ENCODE results near the gene RHBG. TPM values are rescaled to one million over a fixed set of nuclear protein-coding genes. Genes with fewer than 3 reads are reported as not detected.
A peak's percentile ranks its signal among the peaks of the same experiment; 100 is the strongest.
"Not testable (repeated sequence)": the region's sequence is repeated elsewhere in the genome, so short reads cannot be mapped to it uniquely, and the experiment has no call there.

The RHBG gene
- total RNA-seq, 2 experiments from 2014 or later = not detected

DNA sequence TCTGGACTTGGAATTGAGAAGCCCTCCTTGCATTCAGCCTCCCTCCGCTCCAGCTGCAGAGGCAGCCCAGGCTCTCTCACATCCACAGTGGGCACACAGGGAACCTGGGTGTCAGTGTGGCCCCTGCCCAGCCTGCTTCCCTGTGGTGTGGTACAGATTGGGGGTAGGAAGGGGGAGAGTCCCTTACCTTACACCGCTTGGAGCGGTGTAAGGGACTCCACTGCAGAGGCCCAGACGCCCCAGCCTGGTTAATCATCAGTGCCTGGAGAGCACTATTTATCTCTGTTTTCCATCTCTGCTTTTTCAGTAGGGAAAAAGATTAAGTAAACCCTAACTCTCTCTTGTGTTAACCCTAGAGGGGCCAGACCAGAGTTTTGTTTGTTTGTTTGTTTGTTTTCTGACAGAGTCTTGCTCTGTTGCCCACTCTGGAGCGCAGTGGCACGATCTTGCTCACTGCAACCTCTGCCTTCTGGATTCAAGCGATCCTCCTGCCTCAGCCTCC lies 803 bp upstream of the RHBG start:
- Mint-ChIP-seq H3K4me3 (no peak overlapping the region), H3K9me3 (no peaks in the 10 kb centered on the region), H3K27ac (no peak overlapping the region), H3K27me3 (peaks cover 79% of the 10 kb centered on the region), H3K36me3 (no peaks in the 10 kb centered on the region), H3K4me1 (peaks cover 4% of the 10 kb centered on the region)
- DNase-seq (no peak), ATAC-seq (ENCODE audit: low read depth) (no peak)
- POLR2A ChIA-PET = no interaction called here

DNA sequence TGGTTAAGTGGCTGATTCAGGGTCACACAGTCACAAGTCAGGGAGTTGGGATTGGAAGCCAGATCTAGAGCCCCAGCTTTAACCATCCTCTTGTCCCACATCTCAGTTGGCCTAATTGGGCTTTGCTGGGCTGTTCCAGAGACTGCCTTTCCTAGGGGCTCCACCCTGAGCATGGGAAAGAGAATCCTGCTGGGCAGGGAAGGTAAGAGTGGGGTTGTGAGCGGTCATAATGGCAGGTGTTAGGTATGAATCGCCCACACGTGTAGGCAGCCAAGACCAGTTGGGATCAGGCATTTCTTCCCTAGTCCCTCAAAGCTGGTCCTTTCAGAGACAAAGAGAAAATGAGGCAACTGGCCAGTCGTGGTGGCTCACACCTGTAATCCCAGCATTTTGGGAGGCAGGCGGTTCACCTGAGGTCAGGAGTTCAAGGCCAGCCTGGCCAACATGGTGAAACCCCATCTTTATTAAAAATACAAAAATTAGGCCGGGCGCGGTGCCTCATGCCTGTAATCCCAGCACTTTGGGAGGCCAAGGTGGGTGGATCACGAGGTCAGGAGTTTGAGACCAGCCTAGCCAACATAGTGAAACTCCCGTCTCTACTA lies 775 bp downstream of the RHBG start:
- H3K4me1 Mint-ChIP-seq; POLR2A ChIA-PET; H3K9me3 Mint-ChIP-seq; H3K4me3 Mint-ChIP-seq; H3K27ac Mint-ChIP-seq; ATAC-seq (ENCODE audit: low read depth); DNase-seq; H3K36me3 Mint-ChIP-seq: not testable (repeated sequence)
- peaks cover 79% of the 10 kb centered on the region for H3K27me3 Mint-ChIP-seq

DNA sequence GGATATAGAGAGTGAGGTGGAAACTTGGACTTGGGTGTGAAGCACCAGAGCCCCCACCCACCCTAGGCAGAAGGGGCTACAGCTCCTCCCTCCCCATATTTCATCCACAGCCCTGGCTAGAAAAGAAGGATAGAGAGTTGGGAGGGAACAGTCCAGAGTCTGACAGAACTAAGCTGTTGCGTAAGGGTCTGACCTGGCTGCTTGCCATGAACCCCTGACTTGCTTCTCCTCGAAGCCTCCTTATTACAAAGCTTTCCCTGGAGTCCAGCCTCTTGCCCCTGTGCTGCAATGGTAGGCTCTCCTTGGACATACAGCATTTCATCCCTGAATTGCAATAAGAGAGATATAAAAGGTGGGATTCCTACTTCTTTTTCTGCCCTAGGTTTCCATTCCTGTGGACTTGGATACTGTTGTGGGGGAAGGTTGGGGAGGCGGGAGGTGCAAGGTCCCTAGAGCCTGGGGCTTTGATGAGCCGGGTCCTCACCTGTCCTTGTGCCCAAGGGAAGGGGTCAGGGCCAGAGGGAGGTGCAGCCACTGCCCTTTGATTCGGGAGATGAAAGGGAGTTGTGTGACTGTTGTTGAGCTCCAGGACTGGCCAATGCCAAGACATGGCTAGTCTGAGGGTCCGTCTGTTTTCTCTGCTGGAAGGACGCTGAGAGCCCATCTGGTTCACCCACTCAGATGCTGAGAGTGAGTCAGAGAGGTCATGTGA lies 2.7 kb downstream of the RHBG start:
- no peaks in the 10 kb centered on the region for H3K9me3 Mint-ChIP-seq
- H3K4me3 Mint-ChIP-seq = no peak overlapping the region
- DNase-seq = no peak
- peaks cover 4% of the 10 kb centered on the region for H3K4me1 Mint-ChIP-seq
- ATAC-seq (ENCODE audit: low read depth) = no peak
- H3K27me3 Mint-ChIP-seq = peaks cover 70% of the 10 kb centered on the region
- POLR2A ChIA-PET = no interaction called here
- no peaks in the 10 kb centered on the region for H3K36me3 Mint-ChIP-seq
- no peak overlapping the region for H3K27ac Mint-ChIP-seq

DNA sequence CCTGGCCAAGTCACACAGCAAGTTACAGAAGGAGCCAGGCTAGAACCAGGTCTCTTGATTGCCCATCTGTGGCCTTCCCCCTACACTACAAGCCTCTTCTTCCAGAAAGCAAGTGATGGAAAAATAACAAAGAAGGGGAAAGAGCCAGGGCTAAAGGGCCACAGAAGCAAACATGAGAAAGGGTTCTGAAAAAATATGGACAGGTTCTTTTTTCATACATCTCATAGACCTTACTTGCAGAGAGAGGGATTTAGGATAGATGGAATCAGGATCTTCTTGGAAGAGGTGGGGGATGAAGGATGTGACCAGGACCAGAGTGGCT lies 3.2 kb downstream of the RHBG start:
- Mint-ChIP-seq H3K27ac (no peak overlapping the region), H3K36me3 (no peaks in the 10 kb centered on the region), H3K9me3 (no peaks in the 10 kb centered on the region), H3K27me3 (peaks cover 69% of the 10 kb centered on the region), H3K4me1 (peaks cover 4% of the 10 kb centered on the region), H3K4me3 (no peak overlapping the region)
- POLR2A ChIA-PET = no interaction called here
- DNase-seq = no peak
- ATAC-seq (ENCODE audit: low read depth) = no peak

DNA sequence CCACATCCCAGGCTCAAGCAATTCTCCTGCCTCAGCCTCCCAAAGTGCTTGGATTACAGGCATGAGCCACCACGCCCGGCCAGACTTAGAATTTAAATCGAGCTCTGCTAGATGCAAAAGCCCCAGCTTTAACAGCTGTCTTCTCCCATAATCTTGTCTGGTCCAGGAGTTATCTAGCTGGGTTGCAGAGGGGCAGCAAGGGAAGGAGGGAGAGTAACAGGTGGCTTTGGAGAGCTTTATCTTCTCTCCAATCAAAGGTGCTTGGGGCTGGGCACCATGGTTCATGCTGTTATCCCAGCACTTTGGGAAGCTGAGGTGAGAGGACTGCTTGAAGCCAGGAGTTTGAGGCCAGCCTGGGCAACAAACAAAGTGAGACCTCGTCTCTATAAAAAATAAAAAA lies 3.9 kb downstream of the RHBG start:
- Mint-ChIP-seq H3K36me3 (no peaks in the 10 kb centered on the region), H3K27ac (no peak overlapping the region), H3K9me3 (no peaks in the 10 kb centered on the region), H3K4me3 (no peak overlapping the region), H3K4me1 (peaks cover 4% of the 10 kb centered on the region), H3K27me3 (peaks cover 64% of the 10 kb centered on the region)
- no peak for ATAC-seq (ENCODE audit: low read depth)
- POLR2A ChIA-PET = no interaction called here
- no peak for DNase-seq

DNA sequence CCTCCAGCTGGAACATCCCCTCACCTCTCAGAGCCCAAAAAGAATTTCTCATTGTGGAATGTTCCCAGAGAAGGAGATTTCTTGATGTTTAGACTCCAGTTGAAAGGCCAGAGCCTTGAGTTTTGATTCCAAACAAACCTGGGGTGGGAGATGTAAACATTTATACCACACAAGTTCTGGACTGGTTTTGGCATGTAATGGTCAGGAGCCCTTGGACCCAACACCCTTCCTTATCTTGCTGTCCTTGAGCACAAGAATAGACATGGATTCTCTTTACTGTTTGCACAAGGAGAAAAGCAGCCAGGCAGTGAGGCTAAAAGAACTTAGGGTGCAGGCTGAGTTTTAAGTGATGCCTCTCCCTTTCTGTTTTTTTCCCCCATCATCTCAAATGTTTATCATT lies 4.5 kb downstream of the RHBG start:
- POLR2A ChIA-PET = no interaction called here
- Mint-ChIP-seq H3K4me3 (no peak overlapping the region), H3K27ac (no peak overlapping the region), H3K27me3 (peaks cover 57% of the 10 kb centered on the region), H3K36me3 (no peaks in the 10 kb centered on the region), H3K4me1 (peaks cover 4% of the 10 kb centered on the region), H3K9me3 (no peaks in the 10 kb centered on the region)
- no peak for ATAC-seq (ENCODE audit: low read depth)
- DNase-seq = no peak

DNA sequence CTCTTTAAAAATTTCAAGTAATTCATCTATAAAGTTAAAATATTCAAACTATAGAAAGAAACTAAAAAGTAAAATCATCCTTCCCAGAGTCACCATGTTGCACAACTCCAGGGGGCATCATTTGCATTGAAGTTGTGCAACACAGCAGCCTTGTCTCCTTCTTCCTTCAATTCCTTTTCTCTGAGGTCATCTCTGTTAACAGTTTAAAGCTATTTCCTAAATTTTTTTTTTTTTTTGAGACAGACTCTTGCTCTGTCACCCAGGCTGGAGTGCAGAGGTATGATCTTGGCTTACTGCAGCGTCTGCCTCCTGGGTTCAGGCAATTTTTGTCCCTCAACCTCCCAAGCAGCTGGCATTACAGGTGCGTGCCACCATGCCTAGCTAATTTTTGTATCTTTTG lies 7.1 kb downstream of the RHBG start:
- Mint-ChIP-seq H3K9me3 (no peaks in the 10 kb centered on the region), H3K27ac (no peak overlapping the region), H3K27me3 (peaks cover 40% of the 10 kb centered on the region), H3K4me3 (no peak overlapping the region), H3K4me1 (no peaks in the 10 kb centered on the region), H3K36me3 (no peaks in the 10 kb centered on the region)
- no peak for ATAC-seq (ENCODE audit: low read depth)
- DNase-seq = no peak
- POLR2A ChIA-PET = no interaction called here

DNA sequence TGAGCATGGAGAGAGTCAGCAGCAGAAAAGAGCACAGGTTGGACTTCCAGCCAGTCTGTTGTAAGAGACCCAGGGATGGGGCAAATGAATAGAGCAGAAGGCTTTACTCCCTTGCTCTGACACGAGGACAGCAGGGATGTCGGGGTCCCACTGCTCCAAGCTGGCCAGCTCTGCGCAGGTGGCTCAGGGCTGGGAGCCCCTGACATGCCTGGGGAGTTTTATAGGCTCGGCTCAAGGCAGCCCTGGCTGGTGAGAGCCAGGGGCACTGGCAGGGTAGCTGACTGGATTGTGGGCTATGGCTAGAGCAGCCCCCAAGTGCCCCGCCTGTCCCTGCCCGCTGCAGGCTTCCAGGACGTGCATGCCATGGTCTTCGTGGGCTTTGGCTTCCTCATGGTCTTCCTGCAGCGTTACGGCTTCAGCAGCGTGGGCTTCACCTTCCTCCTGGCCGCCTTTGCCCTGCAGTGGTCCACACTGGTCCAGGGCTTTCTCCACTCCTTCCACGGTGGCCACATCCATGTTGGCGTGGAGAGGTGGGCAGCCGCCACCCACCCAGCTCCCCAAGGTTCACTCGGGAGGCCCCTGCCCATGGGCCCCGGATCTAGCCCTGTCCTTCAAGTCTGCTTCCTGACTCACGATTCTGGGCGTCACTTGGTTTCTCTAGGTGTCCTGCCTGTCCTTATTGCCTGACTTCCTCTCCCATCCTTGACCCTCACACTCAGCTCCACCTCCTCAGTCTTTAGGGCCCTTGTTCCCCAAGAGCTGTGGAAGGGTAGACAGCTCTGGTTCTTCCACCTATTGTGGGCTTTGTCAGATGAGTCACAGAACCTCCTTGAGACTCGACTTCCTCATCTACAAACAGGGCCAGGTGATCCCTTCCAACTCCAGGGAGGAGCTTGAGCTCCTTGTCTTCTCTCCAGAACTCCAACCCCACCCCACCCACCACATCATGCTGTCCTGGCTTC lies 8.2 kb downstream of the RHBG start:
- POLR2A ChIA-PET = no interaction called here
- Mint-ChIP-seq H3K27ac (no peak overlapping the region), H3K36me3 (no peaks in the 10 kb centered on the region), H3K9me3 (no peaks in the 10 kb centered on the region), H3K27me3 (peaks cover 30% of the 10 kb centered on the region), H3K4me1 (no peaks in the 10 kb centered on the region), H3K4me3 (no peak overlapping the region)
- no peak for DNase-seq
- no peak for ATAC-seq (ENCODE audit: low read depth)

DNA sequence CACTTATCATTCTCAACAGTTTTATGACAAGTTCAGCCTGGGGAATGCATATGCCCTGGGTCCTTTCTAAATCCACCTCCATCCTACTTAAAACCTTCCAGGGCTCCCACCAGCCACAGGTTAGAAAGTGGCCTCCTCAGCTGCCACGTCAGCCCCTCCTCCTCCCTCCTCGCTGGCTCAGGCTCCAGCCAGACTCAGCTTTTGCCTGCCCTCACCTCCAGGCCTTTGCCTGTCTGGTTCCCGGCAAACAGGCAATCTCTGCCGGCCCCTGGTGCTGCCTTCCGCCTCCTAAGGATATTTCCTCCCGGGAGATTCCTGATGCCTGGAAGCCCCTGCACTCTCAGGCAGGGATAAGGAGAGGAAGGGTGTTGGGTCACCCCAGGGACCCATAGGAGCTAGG lies 9.5 kb downstream of the RHBG start:
- Mint-ChIP-seq H3K36me3 (no peaks in the 10 kb centered on the region), H3K9me3 (no peaks in the 10 kb centered on the region), H3K27me3 (peaks cover 18% of the 10 kb centered on the region), H3K4me1 (no peaks in the 10 kb centered on the region), H3K27ac (no peak overlapping the region), H3K4me3 (no peak overlapping the region)
- DNase-seq = no peak
- no peak for ATAC-seq (ENCODE audit: low read depth)
- POLR2A ChIA-PET = no interaction called here

DNA sequence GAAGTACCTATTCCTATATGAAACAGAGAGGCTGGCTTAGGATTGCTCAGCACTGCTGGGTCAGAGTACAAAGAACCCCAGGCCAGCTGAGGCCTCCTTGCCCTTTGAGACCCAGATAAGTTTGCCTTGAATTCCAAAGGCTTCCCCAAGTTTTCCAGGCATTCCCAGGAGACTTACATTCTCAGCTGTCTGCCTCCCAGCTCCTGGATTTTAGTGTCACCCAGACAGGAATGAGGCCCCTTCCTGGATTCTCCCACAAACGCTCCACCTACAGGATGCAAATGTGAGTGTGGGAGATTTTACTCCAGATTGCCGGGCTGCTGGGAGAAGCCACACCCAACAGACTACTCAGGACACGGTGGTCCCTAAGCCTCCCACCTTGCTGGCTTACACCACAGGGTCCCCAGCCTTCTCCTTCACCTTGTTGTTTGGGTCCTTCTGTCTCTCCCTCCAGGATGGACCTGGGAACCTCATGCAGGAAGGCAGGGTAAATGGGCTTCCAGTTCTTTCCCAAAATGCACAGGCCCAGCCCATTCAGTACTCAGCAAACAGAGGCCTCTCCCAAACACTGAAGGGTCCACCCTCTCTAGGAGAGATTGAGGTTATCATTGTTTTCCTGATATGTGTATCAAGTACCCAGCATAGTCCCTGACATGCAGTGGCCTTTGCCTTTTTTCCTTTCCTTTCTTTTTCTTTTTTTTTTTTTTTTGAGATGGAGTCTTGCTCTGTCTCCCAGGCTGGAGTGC lies 10.6 kb downstream of the RHBG start:
- Mint-ChIP-seq H3K9me3 (no peaks in the 10 kb centered on the region), H3K4me1 (no peaks in the 10 kb centered on the region)
- POLR2A ChIA-PET = no interaction called here

DNA sequence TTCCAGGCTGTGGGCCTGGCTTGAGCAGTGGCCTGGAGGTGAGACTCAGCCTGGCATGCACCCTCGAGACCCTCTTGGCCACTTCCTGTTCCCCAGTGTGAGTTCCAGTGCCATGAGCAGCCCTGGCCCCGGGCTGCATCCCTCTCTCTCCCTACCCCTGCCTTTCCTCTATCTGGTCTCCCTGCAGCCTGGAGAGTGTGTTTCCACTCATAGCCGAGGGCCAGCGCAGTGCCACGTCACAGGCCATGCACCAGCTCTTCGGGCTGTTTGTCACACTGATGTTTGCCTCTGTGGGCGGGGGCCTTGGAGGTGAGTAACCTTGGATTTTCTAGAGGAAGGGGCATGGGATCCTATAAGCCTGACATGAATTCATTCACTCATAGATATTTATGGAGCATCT lies 13.6 kb downstream of the RHBG start:
- H3K4me1 Mint-ChIP-seq = peaks cover 5% of the 10 kb centered on the region
- H3K4me3 Mint-ChIP-seq = no peak overlapping the region
- no peak overlapping the region for H3K27ac Mint-ChIP-seq
- H3K36me3 Mint-ChIP-seq = no peaks in the 10 kb centered on the region
- H3K9me3 Mint-ChIP-seq = no peaks in the 10 kb centered on the region
- DNase-seq (no peak), ATAC-seq (ENCODE audit: low read depth) (no peak)
- POLR2A ChIA-PET = no interaction called here
- peaks cover 18% of the 10 kb centered on the region for H3K27me3 Mint-ChIP-seq

More for the DNA sequence above, 10.6 kb downstream of the RHBG start:
- Mint-ChIP-seq H3K4me3 (no peak overlapping the region), H3K27ac (no peak overlapping the region), H3K27me3 (peaks cover 9% of the 10 kb centered on the region), H3K36me3 (no peaks in the 10 kb centered on the region)
- no peak for DNase-seq
- no peak for ATAC-seq (ENCODE audit: low read depth)

DNA sequence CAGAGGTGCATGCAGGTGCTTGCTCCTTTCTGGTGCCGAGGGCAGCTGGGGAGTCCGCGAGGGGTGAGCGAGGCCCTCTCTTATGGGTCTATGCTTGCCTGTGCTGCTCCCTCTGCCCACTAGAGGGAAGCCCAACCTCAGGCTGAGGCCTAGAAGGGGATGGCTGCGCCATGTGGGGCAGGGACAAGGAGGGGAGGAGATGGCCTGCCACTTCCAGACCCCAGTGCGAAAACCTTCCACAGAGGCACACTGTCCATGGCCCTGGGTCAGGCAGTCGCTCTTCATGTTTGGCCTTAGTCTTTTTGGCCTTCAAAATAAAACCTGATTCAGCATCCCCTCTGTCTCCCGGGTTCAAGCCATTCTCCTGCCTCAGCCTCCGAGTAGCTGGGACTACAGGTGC lies 14.0 kb downstream of the RHBG start:
- Mint-ChIP-seq H3K36me3 (no peaks in the 10 kb centered on the region), H3K9me3 (no peaks in the 10 kb centered on the region), H3K27ac (no peak overlapping the region), H3K4me1 (peaks cover 5% of the 10 kb centered on the region), H3K4me3 (no peak overlapping the region), H3K27me3 (peaks cover 22% of the 10 kb centered on the region)
- DNase-seq (peak; percentile 68), ATAC-seq (ENCODE audit: low read depth) (peak; percentile 75)
- POLR2A ChIA-PET = no interaction called here

DNA sequence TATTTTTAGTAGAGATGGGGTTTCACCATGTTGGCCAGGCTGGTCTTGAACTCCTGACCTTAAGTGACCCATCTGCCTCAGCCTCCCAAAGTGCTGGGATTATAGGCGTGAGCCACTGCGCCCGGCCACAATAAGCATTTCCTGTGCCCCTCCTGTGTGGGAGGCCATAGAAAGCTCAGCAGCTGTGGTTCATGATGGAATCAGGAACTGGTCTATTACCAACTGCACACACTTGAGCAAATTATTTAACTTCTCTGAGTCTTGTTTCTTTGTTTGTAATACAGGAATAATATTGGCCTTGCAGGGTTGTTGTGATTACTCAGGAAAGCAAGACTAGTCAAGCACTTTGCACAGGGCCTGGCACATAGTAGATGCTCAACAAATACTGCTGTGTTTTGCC lies 15.0 kb downstream of the RHBG start:
- Mint-ChIP-seq H3K9me3 (no peaks in the 10 kb centered on the region), H3K4me3 (no peak overlapping the region)
- POLR2A ChIA-PET = interaction anchor here (0.6 kb wide), 1 partner anchor 62 kb away, joined by 3 read pairs; no protein-coding TSS in a partner anchor

More for the DNA sequence above, 15.0 kb downstream of the RHBG start:
- H3K27me3 Mint-ChIP-seq = peaks cover 28% of the 10 kb centered on the region
- no peak overlapping the region for H3K27ac Mint-ChIP-seq
- DNase-seq (no peak), ATAC-seq (ENCODE audit: low read depth) (no peak)
- no peaks in the 10 kb centered on the region for H3K36me3 Mint-ChIP-seq
- peaks cover 5% of the 10 kb centered on the region for H3K4me1 Mint-ChIP-seq

Measured in activated naive CD8-positive, alpha-beta T cell treated with anti-CD3 and anti-CD28 coated beads, Interleukin-2, amount 10 ng/mL, durations not matched to agents 7 days and 5 days (primary cell).